HG03460 (cell line): ENCODE results near the gene GLB1L2.

ENCODE experiments used
- ATAC-seq: cut with Tn5 transposase; IDR thresholded peaks from one replicate; pipeline ENCODE4 v1.9.1; 2021; ENCODE audit not compliant: unreplicated experiment

GLB1L2 gene

DNA sequence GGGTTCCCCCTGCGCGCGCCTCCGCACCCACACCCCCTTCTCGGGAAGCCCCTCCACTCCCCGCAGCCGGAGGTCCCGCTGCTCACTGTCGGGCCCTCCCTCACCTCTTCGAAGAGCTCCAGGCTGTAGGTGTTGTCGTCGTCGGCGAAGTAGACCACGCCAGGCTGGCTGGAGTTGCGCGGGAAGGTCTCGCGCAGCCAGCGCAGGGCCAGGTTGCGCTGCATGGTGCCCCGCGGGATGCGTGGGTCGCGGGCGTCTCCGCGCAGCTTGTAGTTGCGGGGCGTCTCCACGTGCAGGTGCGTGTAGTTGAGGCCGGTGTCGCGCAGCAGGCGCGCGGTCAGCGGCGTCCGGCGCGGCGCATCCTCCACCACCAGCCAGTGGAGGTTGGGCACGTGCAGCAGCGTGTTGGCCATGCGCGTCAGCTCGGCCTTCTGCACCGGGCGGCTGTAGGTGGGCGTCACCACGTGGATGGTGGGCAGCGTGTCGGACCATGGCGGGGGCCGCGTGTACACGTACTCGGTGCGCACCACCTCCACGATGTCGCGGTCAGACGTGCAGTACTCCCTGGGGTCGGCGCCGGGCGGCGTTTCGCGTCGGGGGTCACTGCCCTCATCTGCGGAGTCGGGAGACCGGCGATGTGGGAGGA lies 51.9 kb downstream of the GLB1L2 start:
- ATAC-seq = no peak

GRCh38 chr11:134384406-134384805 lies 52.6 kb downstream of the GLB1L2 start:
- no peak for ATAC-seq

DNA sequence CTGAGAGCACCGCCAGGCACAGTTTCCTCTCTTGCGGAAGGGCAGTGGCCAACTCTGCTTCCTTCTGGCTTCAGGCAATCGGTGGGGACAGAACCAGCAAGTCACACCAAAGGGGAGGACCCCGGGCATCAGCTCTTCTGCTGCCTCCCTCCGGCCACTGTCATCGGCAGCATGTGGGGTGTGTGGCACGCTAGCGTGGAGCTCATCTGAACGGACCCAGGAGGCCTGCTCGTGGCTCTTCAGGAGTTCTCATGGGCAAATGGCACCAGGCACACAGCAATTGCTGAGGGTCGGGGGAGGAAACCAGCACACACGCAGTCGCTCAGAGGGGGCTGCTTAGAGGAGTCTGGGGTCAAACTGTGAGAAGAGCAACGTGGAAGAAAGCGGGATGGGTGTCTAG lies 53.4 kb downstream of the GLB1L2 start:
- ATAC-seq = no peak

DNA sequence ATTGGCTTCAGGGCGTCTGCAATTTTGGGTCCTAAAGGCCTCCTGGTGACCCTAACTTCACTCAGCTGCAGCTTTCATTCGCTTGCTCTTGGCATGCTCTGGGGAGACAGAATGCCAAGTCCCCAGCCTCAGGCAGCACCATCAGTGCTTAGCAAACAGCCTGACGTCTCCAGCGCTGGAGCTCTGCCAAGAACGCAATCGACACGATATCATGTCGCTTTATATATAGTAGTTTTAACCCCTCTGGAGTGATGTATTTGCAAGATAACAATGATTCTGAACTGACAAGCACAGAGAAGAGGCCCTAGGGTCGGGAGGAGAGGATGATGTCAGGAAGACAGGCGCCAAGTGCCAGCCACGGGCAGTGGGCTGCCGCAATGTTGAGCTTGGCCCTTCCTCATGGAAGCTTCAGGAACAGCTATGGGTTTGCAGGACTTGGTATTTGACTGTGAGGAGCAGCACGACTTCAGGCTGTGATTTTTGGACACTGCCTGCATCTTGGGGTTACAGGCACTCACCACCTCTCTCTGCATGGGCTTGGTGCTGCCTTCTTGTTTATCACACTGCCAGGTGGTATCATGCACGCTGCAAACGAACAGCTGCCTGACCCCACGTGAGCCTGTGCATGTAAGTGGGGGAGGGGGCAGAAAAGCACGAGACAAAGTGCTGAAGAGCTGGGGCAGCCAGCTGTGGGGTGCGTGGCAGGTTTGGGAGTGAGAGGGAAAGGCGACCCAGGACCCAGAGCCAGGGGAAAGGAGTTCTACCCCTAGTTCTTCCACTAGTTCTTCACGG lies 54.2 kb downstream of the GLB1L2 start:
- no peak for ATAC-seq

DNA sequence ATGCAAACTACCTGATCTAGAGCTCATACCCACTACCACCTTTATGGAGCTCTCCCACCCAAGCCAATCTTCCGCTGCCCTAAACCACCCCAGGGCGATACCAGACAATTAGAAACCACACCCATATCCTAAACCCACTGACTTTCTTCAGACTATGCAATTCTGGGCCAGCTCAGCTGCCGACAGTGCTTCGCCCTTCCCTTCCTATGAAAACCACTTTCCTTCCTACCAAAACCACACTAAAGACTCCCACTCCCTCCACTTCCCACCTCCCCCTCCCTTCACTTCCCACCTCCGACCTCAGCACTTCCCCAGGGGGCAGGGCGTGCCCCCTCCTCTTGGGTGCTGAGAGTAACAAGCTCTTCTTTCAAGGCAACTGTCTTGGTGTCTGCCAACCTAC lies 55.2 kb downstream of the GLB1L2 start:
- no peak for ATAC-seq

DNA sequence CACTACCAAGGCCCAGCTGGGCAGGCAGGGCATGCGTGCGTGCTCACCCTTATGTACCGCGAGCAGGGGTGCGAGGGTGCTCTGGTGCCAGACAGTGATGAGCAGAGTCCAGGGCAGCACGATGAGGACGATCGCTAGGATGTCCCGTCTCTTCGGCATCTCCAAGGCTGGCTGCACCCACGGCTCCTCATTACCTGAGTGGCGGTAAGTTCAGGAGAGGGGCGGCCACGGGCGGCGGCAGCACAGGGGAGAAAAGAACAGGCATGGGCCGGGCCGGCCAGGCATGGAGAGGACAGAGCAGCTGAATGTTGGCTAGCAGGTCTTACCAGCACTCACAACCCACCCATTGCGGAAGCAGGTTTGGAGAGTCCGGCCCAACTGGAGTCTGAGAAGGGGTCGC lies 55.7 kb downstream of the GLB1L2 start:
- ATAC-seq = no peak

DNA sequence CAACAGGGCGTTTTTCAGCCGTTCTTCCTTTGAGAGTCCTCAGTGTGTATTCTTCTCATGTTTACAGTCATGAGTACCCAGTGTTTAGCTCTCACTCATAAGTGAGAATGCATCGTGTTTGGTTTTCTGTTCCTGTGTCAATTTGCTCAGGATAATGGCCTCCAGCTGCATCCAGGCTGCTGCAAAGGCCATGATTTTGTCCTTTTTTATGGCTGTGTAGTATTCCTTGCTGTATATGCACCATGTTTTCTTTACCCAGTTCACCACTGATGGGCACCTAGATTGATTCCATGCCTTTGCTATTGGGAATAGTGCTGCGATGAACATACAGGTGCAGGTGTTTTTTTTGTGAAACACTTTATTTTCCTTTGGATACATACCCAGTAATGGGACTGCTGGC lies 56.8 kb downstream of the GLB1L2 start:
- no peak for ATAC-seq

- ATAC-seq = no peak
These were observed 57.8 kb downstream of the GLB1L2 start for GRCh38 chr11:134389464-134390180.

DNA sequence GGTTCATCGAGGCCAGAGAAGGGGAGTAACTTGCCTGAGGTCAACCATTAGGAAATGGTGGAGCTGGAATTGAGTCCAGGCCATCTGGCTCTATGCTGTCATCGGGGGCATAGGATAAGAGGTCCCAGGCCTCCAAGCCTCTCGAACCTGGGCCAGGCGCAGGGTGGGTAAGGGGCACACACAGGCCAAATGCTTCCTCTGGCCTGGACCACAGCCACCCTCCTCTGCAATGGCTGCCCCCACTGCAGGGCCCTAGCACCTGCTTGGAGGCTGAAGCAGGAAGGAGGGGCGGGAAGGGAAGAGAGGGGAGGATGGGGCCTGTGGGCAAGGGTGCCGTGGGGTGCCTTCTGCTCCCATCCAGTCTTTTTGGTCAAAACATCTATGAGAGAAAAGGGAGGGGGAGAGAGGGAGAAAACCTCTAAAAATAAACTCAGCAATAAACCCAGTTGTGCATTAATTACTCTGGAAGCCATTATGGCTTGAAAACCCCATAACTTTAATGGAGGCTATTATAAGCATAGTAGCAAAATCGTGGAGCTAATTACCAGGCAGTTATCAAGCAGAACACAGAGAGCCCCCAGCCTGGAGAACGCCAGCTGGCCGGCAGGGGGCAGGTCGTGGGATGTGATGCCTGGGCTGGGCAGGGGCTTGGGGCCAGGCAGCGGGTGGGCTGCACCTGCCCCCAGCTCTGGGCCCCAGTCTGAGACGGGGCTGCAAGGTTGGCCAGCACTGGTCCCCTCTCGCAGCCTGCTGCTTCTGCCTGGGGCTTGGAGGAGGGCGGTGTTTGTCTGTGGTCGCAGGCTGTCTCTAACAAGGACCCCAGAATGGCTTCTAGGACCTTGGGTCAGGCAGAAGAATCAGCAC lies 59.1 kb downstream of the GLB1L2 start:
- no peak for ATAC-seq

- ATAC-seq = no peak
These were observed 59.9 kb downstream of the GLB1L2 start for GRCh38 chr11:134391656-134392055.

DNA sequence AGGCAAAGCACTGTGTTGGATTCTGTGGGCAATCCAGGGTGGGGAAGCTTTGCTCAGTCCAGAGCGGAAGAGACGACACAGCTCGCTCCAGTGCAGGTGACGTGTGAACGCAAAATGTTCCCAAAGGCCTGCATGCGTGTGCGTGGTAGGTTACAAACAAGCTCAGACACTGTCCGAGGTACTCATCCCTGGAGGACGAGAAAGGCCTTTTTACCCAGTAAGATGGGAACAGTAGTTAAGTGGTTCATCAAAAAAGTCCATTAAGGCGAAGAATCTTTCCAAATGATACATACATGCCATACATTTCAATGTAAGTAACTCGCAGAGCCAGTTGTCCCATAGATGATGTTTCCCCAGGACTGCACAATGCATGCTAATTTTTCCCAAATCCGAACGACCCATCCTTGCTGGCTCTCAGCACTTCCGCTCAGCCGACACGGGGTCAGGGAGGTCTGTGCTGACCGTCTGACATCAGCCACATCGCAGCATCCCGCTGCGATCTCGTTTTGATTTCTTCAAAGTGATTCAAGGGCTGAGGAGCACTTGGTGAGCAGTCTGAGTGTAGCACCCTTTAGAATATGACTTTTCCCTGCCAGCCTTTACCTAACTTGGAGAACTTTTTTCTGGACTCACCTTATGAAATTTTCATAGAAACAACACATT lies 61.3 kb downstream of the GLB1L2 start:
- ATAC-seq = no peak

GRCh38 chr11:134393638-134394037 lies 61.9 kb downstream of the GLB1L2 start:
- no peak for ATAC-seq

- ATAC-seq = no peak
These were observed 62.5 kb downstream of the GLB1L2 start for GRCh38 chr11:134394311-134394710.

- ATAC-seq = no peak
These were observed 63.2 kb downstream of the GLB1L2 start for GRCh38 chr11:134395002-134395401.

DNA sequence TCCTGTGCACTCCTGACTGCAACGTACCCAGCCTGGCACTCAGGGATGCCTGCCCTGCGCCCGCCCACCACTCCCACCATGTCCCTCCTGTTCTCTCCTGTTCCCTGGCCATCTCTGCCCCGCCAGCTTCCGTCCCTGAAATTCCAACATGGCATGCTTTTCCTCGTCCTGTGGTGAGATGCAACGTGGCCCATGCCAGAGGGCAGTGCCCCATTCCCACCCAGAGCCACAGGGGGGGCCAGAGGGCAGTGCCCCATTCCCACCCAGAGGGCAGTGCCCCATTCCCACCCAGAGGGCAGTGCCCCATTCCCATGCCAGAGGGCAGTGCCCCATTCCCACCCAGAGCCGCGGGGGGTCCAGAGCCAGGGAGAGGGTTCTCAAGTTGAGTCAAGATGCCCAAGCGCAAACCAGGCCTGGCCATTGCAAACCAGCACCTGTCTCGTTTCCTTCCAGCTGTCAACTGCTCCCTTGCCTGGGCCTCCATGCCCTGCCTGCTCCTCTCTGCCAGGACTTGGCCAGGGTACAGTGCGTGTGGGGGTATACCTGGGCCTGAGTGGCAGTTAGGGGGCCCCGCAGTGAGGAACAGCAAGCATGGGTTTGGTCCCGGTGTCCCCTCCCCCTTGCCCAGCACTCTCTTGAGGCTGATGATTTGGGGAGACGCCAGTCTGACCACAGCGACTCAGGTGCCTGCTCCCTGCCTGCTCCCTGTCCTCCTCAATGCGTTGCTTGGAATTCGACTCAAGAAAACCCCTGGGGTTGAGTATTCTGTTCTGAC lies 65.7 kb downstream of the GLB1L2 start:
- no peak for ATAC-seq

- no peak for ATAC-seq
These were observed 66.3 kb downstream of the GLB1L2 start for GRCh38 chr11:134398079-134398444.

DNA sequence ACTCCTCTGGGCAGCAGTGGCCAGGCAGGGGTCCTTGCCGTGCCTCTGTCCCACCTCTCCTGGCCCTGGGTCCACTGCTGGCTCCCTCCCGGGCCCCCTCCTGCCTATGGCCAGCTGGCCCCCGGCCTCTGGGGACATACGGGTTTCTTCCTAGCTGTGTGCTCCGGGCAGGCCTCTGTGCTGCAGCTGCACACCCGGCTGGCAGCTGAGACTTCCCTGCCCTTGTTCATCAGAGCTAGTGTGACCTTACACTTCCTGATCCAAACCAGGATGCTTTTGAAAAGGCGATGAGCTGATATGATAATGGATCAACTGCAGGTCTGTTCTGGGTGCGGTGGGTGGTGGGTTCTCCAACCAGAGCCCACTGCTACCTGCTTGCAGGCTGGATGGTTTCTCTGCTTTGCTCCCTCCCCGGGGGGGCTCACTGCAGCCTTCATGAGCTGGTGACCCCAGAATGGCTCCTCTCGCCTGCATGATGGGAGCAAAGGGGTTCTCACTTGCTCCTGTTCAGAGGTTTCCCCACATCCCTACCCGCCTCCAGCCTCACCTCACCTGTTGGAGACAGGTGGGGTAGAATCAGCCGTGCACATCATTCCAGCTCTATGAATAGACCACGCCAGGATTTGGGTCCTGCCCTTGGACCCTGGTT lies 67.0 kb downstream of the GLB1L2 start:
- no peak for ATAC-seq

GRCh38 chr11:134399293-134399654 lies 67.5 kb downstream of the GLB1L2 start:
- no peak for ATAC-seq

DNA sequence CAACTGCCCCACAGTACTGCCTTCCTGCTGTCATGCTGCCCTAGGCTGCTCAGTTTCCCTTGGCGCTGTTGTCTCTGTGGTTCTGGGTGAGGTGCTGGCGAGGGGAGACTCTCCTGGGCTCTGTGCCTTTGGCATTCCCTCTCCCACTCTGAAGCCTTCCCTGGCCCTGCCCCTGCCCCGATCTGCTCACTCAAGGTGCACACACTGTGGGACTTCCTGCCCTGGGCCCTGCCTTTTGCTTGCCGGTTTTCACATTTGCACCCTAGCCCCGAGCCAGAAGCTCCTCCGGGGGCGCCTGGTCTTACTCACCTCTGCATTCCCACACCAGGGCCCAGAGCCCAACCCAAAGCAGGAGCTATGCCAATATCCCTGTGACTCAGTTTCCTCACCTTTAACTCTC lies 68.2 kb downstream of the GLB1L2 start:
- ATAC-seq = no peak
